Stimulated activated CD4-positive, alpha-beta T cell treated with anti-CD3 and anti-CD28 coated beads, Interleukin-4, amount 100 ng/mL, for 4 hours (primary cell): Measurements from ENCODE around the gene IL20RB.

ENCODE experiments used
- DNase-seq, 2 experiments: peaks; one replicate each; pipeline ENCODE4 v3.0.0-alpha.2; 2020

Gene IL20RB, protein sequence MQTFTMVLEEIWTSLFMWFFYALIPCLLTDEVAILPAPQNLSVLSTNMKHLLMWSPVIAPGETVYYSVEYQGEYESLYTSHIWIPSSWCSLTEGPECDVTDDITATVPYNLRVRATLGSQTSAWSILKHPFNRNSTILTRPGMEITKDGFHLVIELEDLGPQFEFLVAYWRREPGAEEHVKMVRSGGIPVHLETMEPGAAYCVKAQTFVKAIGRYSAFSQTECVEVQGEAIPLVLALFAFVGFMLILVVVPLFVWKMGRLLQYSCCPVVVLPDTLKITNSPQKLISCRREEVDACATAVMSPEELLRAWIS

DNA sequence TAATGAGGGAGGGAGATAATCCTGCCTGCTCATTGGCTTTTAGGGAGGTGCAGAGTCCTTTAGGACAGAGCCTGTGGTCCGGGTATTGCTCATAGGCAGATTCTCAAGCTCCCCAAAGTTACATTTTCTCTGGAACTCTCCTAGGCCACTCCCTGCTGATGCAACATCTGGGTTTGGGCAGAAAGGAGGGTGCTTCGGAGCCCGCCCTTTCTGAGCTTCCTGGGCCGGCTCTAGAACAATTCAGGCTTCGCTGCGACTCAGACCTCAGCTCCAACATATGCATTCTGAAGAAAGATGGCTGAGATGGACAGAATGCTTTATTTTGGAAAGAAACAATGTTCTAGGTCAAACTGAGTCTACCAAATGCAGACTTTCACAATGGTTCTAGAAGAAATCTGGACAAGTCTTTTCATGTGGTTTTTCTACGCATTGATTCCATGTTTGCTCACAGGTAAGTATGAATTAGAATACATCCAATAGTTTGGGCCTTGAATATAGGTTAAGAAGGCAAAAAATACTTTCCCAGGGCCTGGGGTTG lies at the start of gene IL20RB:
Gene IL20RB, plus strand, starts transcription at position 233 of the 538 bp plus-strand sequence. Its CDS starts 131 bp downstream, at position 364.
- no peak for DNase-seq

DNA sequence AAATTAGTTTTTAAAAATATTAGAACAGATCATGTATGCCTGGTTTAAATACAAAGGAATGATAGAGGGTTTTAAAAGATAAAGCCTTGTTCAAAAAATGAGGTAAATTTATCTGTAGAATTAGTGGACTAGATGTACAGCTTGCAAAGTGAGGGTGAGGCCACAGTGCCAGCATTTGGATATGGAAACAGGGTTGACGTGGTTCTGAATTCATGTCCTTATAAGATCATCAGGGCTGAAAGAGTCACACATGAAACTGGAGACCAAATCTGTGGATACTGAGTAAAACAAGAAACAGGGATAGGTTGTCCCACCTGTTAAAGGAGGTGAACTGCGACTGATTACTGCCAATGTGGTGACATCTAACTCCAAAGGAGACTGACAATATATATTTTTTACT lies 49.5 kb upstream of the IL20RB start:
- no peak for DNase-seq

DNA sequence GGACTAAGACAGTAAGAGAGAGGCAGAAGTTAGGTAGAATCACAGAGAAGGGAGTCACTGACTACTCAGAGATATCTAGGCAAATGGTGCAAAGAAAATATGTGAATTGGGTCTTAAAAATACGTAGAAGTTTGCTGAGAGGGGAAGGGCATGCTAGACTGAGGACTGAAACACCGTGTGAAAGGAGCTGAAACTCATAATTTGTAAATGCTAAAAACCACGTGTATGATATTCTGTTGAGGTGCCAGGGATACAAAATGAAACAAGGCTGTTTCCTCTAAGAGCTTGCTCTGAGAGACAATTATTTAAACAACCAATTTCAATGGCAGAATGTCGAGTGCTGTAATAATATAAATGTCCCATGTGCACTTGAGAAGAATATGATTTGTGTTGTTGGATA lies 48.6 kb upstream of the IL20RB start:
- no peak for DNase-seq

DNA sequence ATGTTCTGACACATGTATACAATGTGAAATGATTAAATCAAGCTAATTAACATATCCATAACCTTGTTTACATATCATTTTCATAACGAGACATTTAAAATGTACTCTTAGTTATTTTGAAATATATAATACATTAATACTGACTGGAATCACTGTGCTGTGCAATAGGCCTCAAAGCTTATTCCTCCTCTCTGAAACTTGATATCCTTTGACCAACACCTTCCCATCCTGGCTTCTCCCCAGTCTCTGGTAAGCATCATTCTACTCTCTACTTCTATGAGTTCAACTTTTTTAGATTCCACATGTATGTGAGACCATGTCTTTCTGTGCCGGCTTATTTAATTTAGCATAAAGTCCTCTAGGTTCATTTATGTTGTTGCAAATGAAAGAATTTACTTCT lies 47.1 kb upstream of the IL20RB start:
- no peak for DNase-seq

DNA sequence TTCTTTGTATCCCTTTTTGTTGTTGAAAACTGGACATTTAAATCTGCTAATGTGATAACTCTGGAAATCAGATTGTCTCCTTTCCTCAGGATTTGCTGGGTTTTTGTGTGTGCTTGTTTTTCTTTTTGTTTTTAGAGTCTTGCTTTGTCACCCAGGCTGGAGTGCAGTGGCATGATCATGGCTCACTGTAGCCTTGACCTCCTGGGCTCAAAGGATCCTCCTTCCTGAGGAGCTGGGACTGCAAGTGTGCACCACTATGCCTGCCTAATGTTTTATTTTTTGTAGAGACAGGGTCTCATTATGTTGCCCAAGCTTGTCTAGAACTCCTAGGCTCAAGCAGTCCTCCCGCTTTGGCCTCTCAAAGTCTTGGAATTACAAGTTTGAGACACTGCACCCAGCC lies 44.6 kb upstream of the IL20RB start:
- DNase-seq: no peak

DNA sequence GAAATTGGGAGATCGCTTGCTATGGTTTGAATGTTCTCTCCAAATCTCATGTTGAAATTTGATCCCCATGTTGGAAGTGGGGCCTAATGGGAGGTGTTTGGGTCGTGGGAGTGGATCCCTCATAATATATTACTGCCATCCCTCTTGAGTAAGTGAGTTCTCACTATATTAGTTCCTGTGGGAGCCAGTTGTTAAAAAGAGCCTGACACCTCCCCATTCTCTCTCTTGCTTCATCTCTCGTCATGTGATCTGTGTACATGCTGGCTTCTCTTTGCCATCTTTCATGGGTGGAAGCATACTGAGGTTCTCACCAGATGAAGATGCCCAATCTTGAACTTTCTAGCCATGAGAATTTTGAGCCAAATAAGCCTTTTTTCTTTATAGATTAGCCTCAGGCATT lies 43.0 kb upstream of the IL20RB start:
- DNase-seq: no peak

DNA sequence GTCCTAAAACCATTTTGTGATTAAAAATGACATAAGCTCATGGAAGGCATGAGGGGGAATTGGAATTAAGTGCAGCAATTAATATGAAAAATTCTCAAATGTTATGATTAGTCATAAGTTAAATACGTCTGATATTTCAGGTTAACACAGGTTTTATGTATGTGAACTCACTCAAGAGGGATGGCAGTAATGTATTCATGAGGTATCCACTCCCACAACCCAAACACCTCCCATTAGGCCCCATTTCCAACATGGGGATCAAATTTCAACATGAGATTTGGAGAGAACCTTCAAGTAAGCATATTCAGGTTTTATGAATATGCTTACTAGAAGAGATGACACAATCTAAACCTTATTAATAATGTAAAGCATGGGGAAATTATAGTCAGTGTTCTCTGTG lies 41.6 kb upstream of the IL20RB start:
- no peak for DNase-seq

DNA sequence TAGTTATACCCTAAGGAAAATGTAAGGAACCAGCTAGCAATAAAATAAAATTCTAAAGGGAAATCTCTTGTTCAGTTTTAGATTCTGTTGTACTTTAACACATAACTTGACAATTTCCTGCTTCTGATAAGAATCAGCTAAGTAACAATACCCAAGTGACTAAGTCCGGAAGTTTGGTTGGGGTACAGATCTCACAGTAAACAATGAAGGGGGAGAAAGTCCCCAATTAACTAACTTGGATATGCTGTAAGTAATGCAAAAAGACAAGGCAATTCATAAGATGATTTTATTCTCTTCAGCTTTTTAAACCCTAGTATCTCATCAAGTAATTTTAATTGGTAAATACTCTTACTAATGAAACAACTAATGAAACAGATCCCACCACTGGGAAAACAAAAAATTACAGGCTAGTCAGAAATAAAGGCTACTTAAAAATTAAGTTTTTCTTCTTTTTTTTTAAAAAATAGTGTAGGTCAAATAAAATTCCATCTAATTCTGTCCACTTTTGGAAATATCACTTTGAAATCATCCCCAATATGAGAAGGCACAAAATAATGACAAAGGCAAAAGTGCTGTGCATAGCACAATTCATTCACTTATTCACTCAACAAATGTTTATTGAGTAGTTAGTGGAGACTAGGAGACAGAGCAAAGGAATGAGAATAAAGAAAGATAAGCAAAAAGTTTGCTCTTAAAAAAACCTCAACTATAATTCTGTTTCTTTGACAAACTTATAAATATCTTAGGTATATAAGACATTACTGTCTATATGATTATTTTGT lies 37.8 kb upstream of the IL20RB start:
- DNase-seq: no peak

DNA sequence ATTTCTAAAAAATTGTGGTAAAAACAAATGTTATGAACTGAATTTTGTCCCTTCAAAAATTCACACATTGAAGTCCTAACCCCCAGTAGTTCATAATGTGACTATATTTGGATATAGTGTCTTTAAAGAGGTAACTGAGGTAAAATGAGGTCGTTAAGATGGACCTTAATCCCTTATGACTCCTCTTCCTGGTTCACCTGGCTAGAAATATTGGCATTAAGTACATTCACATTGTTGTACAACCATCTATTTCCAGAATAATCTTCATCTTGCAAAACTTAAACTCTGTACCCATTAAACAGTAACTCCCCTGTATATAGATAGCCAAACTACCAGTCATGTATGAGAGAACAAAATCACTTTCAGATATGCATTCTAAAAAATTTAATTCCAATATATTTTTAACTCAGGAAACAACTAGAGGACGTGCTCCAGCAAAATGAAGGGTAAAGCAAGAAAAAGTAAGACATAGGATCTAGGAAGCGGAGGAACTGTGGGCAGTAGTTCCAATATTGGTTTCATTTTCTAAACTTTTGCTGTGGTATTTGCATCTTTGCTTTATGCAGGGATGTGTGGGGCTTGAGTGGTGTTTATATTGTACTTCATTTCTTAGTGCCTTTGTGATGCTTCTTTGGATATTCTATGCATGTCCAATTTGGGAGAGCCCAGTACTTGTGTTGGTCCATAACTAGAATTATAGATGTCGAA lies 36.7 kb upstream of the IL20RB start:
- DNase-seq: no peak

DNA sequence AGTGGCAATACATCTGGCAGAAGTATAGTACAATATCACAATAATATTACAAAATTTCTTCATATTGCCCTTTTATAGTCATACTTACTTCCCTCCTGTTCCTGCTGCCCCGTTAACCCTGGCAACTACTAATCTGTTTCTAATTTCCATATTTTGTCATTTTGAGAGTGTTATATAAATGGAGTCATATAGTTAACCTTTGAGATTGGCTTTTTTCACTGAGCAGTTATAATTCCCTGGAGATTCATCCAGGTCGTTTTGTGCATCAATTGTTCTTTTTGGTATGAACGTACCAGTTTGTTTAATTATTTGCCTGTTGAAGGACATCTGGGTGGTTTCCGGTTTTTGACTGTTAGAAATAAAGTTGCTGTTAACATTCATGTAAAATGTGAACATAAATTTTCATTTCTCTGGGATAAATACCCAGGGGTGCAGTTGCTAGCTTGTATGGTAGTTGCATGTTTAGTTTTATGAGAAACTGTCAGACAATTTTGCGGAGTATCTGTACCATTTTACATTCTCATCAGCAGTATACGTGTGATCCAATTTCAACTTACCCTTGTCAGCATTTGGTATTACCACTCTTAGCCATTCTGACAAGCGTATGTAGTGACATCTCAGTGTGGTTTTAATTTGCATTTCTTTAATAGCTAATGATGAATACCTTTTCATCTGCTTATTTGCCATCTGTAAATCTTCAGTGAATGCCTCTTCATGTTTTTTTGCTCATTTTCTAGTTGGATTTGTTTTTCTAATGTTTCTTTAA lies 32.2 kb upstream of the IL20RB start:
- no peak for DNase-seq

DNA sequence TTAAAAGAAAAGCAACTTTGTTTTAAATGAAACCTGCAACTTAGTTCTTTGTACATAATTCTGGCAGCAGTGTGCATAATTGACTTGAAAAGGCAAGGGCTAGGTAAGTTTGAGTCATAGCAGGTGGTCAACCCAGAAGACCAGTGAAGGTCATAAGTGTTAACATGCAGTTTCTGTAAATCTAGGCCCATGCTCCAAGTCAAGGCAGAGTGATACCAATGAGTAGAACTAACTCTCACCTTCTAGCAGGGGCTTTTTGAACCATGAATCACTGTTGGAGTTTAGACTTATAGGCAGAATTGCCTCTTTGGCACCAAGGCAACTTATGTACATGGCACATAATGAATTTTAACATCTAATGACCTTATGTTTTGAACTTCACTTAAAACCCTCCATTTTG lies 29.5 kb upstream of the IL20RB start:
- no peak for DNase-seq

DNA sequence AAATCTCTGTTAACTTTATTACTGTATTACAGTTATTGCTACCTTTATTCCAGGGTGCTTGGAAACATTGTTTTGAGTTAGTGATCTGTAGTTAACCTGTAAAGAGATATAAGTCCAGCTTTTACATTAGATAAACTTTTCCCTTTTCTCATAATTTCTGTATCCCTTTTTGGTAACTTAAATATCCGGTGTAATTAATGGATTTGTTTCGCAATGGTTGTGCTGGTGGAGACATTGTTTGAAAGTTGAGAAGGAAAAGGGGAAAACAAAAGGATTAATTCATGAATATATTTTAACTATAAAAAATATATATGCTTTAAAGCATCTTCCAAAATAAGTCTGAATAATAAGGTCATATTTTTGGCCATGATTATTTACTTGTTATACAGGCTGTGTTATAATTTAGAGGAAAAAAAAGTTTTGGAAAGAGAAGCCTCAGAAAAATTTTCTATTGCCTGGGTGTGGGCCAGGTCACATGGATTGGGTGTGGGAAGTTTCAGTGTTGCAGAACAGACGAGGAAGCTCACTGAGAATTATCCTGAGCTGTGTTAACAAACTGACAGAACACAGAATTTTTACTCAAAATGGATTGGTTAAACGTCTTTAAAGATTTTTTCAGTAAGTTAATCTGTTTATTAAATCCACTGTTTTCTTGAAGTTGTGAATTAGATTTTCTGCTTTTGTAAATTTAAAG lies 27.7 kb upstream of the IL20RB start:
- DNase-seq: no peak

DNA sequence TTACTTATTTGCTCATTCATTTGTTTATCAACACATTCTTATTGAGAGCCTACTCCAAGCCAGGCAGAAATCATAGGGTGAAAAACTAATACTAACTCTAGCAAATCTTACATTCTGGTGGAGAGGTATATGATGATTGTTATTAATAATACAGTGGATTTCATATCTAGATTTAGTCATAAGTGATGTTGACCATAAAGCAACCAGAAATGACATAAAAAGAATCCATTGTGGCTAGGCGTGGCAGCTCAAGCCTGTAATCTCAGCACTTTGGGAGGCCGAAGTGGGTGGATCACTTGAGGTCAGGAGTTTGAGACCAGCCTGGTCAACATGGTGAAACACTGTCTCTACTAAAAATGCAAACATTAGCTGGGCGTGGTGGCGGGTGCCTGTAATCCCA lies 26.2 kb upstream of the IL20RB start:
- no peak for DNase-seq

DNA sequence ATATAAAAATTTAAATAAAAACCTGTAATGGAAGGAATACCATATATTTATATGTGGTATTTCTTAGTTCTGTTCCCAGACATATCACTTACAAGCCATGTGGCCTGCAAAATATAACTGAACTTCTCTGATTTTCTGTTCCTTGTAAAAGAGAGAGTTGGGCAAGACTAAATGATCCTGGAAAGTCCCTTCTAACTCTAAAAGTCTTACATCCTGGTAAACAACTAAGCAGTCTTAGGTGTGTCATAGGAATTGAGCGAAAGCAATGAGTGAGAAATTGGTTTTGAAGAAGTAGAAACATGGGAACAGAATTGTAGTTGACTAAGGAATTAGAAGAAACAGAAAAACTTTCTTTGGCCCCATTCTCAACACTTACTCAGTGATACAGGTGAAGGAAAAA lies 25.3 kb upstream of the IL20RB start:
- no peak for DNase-seq

DNA sequence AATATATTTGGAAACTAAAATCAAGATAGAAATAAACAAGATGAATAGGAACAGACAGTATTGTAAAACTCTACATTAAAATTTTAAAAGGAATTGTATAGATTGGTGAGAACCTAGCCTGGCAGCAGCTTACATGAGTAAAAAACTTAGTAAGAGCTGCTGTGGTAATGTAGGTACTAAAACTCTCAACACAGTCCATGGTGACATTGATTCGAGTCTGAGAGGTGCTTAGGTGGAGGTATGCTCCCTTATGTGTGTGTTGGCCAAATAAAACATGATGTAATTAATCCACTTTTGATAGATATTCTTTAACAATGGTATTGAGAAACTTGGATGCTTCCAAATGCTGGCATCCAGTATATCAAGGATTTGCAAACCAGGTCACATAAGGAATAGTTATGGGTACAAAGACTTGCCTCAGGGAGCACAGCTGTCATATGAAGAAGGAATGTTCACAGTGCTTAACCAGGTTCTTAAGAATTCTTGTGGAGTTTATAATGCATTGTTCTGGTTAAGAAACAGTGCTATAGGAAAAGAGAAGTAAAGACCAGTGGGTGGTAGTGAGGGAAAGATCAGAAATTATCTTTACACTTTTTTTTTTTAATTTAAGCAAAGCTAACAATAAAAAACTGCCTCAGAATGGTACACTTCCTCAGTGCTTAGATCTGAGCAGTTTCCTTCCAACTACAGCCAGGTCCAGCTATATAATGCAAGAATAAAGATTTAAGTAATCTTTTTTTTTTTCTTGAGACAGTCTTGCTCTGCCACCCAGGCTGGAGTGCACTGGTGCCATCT lies 24.6 kb upstream of the IL20RB start:
- DNase-seq: no peak

DNA sequence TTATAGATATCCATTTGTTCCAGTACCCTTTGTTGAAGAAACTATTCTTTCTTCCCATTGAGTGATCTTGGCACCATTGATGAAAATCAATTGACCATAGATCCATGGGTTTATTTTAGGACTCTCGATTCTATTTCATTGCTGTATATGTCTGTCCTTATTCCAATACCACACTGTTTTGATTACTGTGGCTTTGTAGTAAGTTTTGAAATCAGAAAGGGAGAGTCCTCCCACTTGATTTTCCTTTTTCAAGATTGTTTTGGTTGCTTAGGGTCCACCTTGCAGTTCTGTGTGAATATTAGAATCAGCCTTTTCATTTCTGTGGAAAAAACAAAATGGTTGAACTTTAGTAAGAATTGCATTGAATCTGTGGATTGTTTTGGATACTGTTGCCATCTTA lies 20.6 kb upstream of the IL20RB start:
- no peak for DNase-seq

DNA sequence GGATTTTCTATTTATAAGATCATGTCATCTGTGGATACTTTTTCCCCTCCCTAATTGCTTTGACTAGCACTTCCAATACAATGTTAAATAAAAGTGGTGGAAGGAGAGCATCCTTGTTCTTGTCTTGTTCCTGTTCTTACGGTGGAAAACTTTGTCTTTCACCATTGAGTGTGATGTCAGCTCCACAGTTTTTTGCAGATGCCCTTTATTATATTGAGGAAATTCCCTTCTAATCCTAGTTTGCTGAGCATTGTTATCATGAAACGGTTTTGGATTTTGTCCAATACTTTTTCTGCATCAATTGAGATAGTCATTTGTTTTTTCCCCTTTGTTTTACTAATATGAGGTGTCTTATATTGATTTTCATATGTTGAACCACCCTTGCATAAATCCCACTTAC lies 19.9 kb upstream of the IL20RB start:
- DNase-seq: no peak

DNA sequence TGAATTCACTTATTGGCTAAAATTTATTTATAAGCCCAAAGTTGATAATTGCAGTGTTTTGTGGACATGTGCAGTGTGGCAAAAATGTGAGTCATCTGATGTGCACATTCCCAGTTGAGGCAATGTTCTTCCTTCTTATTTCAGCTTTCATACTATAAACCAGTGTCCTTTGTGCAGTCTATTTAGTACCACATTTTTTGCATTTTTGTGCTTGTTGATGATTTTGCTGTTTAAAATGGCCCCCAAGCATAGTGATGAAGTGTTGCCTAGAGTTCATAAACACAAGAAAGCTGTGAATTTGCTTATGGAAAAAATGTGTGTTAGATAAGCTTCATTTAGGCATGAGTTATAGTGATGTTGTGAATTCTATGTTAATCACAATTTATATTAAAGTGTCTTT lies 19.4 kb upstream of the IL20RB start:
- no peak for DNase-seq

DNA sequence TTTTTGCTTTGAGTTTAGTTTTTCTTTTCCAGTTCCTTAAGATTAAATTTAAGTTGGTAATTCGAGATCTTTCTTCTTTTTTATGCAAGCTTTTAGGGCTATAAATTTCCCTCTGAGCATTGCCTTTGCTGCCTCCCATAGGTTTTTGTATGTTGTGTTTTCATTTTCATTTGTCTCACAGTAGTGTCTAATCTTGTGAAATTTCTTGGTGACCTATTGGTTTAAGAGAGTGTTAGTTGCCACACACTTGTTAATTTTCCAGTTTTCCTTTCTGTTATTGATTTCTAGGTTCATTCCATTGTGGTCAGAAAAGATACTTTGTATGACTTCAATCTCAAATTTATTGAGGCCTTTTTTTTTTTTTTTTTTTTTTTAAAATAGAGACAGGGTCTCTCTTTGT lies 18.3 kb upstream of the IL20RB start:
- no peak for DNase-seq

DNA sequence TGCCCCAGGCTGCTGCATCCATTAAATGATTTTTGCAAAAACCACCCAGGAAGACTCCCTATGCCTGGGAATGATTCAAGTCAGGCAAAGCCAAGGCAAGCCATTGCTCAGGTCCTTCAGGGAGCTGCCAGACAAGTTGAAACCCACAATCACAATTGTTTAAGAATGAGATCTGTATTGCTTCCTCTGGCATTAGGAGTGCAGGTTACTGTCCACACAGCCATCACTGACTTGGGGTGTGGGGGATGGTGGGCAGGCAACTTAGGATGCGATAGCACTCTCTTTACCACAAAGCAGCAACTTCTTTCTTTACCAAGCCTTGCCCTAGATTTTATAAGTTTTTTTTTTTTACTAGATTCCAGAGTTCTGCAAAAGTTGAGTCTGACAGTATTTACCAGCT lies 15.0 kb upstream of the IL20RB start:
- DNase-seq: no peak

DNA sequence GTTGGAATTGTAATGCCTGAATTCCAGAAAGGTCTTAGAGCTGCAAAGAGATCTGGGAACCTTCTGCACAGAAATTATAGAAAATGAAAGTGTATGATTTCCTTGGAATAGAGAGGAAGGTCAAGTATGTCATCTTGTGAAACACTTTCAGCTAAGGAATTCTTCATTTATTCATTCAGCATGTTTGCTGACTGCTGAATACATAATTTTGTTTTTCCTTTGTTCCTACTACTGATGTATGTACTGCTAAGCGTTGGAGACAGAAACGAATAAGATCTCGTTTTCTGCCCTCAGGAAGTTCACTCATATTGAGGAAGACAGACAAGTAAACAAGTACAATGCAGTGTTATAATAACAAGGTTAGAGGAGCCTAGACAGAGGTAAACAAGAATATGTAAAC lies 14.3 kb upstream of the IL20RB start:
- no peak for DNase-seq
